Right atrium auricular region (tissue), 2 donors: ENCODE data around the gene SLC35G6. TPM values are rescaled to one million over a fixed set of nuclear protein-coding genes. Genes with fewer than 3 reads are reported as not detected.
"Not testable (repeated sequence)": the region's sequence is repeated elsewhere in the genome, so short reads cannot be mapped to it uniquely, and the experiment has no call there.

Source experiments
- DNase-seq: peaks from one replicate; pipeline ENCODE4 v3.0.0-alpha.2; 2019; ENCODE audit warnings: low spot score
- H3K27ac ChIP-seq, 2 donors: fragments of 200-600 bp; sonication (generic); 1 replicate in 1 of 2; 2 replicates in 1 of 2; pipeline ENCODE4 v1.5.1; 2016 to 2019
- H3K27me3 ChIP-seq, 2 donors: fragments of 200-600 bp; sonication (generic); one replicate each; pipeline versions ENCODE4 v1.5.1 to v1.6.0; 2017 to 2019
- H3K36me3 ChIP-seq: fragments of 200-600 bp; sonication (generic); one replicate; pipeline ENCODE4 v1.5.1; 2016
- H3K4me1 ChIP-seq, 2 donors: fragments of 200-600 bp; sonication (generic); one replicate each; pipeline versions ENCODE4 v1.5.1 to v1.6.0; 2017 to 2019
- H3K4me3 ChIP-seq, 2 donors: fragments of 200-600 bp; sonication (generic); 1 replicate in 1 of 2; 2 replicates in 1 of 2; pipeline ENCODE4 v1.5.1; 2017 to 2019; ENCODE audit warnings: mild to moderate bottlenecking in 1 of 2, moderate library complexity in 1 of 2
- H3K9me3 ChIP-seq, 2 donors: fragments of 200-600 bp; sonication (generic); one replicate each; pipeline ENCODE4 v1.5.1; 2019
- total RNA-seq, 2 donors: library from RNA; depleted of rRNA; stranded (reverse); fragments of >200 nt; gene quantifications; one replicate each; pipeline ENCODE4 v1.1.0, GENCODE V29; 2016
- TF ChIP-seq, protein P1 (sequence below), 2 donors: fragments of 200-600 bp; sonication (generic); IDR thresholded peaks; one replicate each; pipeline ENCODE4 v1.5.1; 2019; ENCODE audit warnings: antibody characterized with exemption in 2 of 2

SLC35G6 gene
- total RNA-seq, 2 donors from 2014 or later, result not detected

DNA sequence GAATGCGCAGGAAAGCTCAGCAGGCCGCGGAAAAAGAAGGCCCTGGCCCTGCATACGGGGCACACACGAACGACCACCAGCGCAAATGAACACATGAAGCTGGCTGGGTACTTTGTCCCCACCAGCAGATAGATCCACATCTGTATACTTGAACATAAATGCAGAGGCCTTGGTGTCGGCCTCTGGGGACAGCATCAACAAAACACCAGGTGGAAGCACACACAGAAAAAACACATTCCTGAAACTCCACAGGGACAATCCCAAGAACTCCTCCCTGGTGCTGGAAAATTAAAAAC is 1.2 kb upstream of the SLC35G6 start:
- no peaks in the 10 kb centered on the region for H3K36me3 ChIP-seq
- peak overlapping the region; percentile 89 to 100 for H3K4me3 ChIP-seq
- peaks cover 0 to 63% of the 10 kb centered on the region in 2 donors for H3K4me1 ChIP-seq
- no peaks in the 10 kb centered on the region for H3K27me3 ChIP-seq
- TF ChIP-seq, protein P1, sequence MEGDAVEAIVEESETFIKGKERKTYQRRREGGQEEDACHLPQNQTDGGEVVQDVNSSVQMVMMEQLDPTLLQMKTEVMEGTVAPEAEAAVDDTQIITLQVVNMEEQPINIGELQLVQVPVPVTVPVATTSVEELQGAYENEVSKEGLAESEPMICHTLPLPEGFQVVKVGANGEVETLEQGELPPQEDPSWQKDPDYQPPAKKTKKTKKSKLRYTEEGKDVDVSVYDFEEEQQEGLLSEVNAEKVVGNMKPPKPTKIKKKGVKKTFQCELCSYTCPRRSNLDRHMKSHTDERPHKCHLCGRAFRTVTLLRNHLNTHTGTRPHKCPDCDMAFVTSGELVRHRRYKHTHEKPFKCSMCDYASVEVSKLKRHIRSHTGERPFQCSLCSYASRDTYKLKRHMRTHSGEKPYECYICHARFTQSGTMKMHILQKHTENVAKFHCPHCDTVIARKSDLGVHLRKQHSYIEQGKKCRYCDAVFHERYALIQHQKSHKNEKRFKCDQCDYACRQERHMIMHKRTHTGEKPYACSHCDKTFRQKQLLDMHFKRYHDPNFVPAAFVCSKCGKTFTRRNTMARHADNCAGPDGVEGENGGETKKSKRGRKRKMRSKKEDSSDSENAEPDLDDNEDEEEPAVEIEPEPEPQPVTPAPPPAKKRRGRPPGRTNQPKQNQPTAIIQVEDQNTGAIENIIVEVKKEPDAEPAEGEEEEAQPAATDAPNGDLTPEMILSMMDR (IDR thresholded peaks at IDR 0.05), result no peak
- DNase-seq, result no peak
- H3K27ac ChIP-seq, result peak overlapping the region; percentile 100
- H3K9me3 ChIP-seq, result no peaks in the 10 kb centered on the region

DNA sequence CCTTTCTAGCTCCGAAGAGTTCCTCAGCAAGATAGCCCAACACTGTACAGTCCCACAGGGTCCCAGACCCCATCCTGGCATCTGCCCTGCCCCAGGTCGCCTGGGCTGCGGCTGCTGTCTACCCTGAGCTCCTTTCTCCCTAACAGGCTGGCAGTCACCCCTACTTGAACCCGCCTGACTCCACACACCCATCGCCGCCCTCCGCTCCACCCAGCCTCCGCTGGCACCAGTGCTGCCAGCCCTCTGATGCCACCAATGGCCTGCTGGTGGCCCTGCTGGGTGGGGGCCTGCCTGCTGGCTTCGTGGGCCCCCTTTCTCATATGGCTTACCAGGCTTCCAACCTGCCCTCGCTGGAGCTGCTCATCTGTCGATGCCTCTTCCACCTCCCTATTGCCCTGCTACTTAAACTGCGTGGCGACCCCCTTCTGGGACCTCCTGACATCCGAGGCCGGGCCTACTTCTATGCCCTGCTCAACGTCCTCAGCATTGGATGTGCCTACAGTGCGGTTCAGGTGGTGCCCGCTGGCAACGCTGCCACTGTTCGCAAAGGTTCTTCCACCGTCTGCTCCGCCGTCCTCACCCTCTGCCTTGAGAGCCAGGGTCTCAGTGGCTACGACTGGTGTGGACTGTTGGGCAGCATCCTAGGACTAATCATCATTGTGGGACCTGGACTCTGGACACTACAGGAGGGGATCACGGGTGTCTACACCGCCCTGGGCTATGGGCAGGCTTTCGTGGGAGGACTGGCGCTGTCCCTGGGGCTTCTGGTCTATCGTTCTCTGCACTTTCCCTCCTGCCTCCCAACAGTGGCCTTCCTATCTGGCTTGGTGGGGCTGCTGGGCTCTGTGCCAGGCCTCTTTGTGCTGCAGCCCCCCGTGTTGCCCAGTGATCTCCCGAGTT is 846 bp downstream of the SLC35G6 start:
- Histone ChIP-seq H3K4me1 (peaks cover 0 to 63% of the 10 kb centered on the region in 2 donors), H3K27ac (peak overlapping the region; percentile 97 to 100)
- H3K27me3 ChIP-seq, H3K36me3 ChIP-seq, DNase-seq, H3K9me3 ChIP-seq, H3K4me3 ChIP-seq: not testable (repeated sequence)

DNA sequence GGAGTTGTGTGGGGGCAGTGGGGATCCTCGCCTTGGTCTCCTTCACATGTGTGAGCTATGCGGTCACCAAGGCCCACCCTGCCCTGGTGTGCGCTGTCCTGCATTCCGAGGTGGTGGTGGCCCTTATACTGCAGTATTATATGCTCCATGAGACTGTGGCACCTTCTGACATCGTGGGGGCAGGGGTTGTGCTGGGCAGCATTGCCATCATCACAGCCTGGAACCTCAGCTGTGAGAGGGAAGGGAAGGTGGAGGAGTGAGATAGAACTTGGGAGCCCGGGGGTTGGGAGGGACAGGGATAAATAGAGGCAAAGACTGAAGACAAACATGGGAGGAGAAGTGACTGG is 1.5 kb downstream of the SLC35G6 start:
- H3K27ac ChIP-seq, result peak overlapping the region; percentile 97 to 100
- DNase-seq, H3K9me3 ChIP-seq, H3K36me3 ChIP-seq, H3K27me3 ChIP-seq: not testable (repeated sequence)
- H3K4me3 ChIP-seq, result peak overlapping the region; percentile 23 to 68
- H3K4me1 ChIP-seq, result peaks cover 0 to 63% of the 10 kb centered on the region in 2 donors

DNA sequence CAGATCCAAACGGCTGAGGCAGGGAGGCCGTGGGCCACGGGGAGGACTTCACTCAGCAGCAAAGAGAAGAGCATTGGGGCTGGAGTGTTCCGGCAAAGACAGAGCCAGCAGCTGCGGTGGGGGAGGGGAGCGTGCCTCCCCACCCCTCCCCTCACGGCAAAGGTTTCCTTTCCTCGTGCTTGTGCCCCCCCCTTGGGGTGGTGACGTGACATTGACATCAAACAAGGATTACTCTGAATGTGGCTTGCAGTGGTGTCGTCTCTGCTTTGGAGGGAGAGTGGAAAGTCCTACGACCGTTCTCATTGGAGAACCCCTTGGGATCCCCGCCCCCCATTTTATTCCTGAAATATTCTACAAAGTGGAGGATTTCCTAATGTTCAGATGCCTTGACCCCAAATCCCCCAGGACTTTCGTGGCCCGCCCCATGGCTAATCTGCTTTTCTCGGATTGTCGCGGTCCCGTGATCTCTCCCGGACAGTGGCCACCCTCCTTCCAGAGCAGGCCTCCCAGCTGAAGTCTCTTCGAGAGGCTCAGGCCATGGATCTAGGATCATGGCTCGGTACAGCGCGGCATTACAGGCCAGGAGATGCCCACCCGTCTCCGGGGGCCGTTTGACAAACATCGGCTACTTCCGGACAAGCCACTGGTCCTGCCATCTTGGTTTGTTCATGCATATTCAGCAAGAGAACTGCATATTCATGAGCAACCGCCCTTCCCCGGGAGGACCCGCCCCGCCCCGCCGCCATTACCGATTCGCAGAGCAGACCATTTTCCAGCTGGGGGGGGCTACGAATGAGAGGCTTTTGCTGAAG is 2.2 kb downstream of the SLC35G6 start:
- H3K9me3 ChIP-seq, result no peaks in the 10 kb centered on the region

DNA sequence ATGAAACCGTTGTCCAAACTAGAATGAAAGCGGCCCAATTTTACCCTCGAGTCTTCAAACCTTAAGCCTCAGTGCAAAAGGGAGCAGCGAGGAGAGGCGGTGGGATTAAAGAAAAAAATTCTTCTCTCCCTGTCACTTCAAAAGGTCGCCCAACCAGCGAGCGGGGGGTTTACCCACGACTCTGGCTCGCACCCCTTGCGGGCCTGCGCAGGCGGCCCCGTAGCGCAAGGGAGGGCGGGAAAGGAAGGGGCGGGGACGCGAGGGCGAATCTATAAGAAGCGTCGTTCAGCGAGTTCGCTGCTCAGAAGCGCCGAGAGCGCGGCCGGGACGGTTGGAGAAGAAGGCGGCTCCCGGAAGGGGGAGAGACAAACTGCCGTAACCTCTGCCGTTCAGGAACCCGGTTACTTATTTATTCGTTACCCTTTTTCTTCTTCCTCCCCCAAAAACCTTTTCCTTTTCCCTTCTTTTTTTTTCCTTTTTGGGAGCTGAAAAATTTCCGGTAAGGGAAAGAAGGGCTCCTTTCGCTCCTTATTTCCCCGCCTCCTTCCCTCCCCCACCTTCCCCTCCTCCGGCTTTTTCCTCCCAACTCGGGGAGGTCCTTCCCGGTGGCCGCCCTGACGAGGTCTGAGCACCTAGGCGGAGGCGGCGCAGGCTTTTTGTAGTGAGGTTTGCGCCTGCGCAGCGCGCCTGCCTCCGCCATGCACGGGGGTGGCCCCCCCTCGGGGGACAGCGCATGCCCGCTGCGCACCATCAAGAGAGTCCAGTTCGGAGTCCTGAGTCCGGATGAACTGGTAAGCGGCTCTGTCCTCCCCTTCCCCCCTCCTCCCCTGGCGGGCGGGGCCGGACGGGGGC is 3.0 kb downstream of the SLC35G6 start, which contains the start of gene POLR2A:
TSS of gene POLR2A (plus strand) at position 300 of the 852 bp plus-strand sequence.
- TF ChIP-seq, protein P1 (IDR thresholded peaks at IDR 0.05), result no peak
- no peaks in the 10 kb centered on the region for H3K27me3 ChIP-seq
- peak within 1 kb of the TSS; percentile 97 to 100 for H3K27ac ChIP-seq
- H3K9me3 ChIP-seq, result no peaks in the 10 kb centered on the region
- peak; percentile 99 for DNase-seq
- no peaks in the 10 kb centered on the region for H3K36me3 ChIP-seq
- peaks cover 0 to 68% of the 10 kb centered on the region in 2 donors for H3K4me1 ChIP-seq
- peak within 1 kb of the TSS; percentile 65 to 68 for H3K4me3 ChIP-seq

More for the DNA sequence above, 2.2 kb downstream of the SLC35G6 start:
- Histone ChIP-seq H3K4me3 (peak overlapping the region; percentile 65 to 68), H3K27me3 (no peaks in the 10 kb centered on the region), H3K4me1 (peaks cover 0 to 60% of the 10 kb centered on the region in 2 donors), H3K27ac (peak overlapping the region; percentile 97 to 100), H3K36me3 (no peaks in the 10 kb centered on the region)
- DNase-seq, result peak; percentile 98
- TF ChIP-seq, protein P1 (IDR thresholded peaks at IDR 0.05), result no peak

DNA sequence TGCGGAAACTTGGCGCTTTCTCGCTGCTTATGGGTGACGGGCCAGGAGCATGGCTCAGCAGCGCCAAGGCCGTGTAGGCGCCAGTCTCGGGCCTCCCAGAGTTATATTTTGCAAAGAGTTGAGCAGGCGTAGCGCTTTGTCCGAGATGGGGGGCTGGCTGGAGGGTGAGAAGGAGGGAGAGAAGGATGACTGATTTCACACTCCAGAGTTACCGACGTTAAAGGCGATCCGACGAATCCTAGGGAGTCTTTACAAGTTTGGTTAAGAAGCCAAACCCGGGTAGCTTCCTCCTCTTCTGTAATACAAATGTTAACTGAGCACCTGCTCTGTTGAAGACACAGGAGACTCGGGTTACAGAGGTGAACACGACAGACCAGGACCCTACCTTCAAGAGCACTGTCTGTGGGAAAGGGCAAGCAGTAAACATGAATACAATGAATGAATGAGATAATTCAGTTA is 3.7 kb downstream of the SLC35G6 start:
- H3K9me3 ChIP-seq, result no peaks in the 10 kb centered on the region

More for the DNA sequence above, 3.7 kb downstream of the SLC35G6 start:
- Histone ChIP-seq H3K36me3 (no peaks in the 10 kb centered on the region), H3K4me3 (peak overlapping the region; percentile 49 to 68), H3K4me1 (peaks cover 0 to 66% of the 10 kb centered on the region in 2 donors), H3K27ac (peak overlapping the region; percentile 97 to 100), H3K27me3 (no peaks in the 10 kb centered on the region)
- TF ChIP-seq, protein P1 (IDR thresholded peaks at IDR 0.05), result peak in 1 of 2 donors; percentile 53
- no peak for DNase-seq
